K562 (cell line): ENCODE results near the gene GNA15. TPM values are rescaled to one million over a fixed set of nuclear protein-coding genes. Genes with fewer than 3 reads are reported as not detected.

ENCODE experiments used
- ATAC-seq: fragments of 200-7000 bp; cut with Tn5 transposase; 3 replicates; pipeline ENCODE4 v1.9.1; 2020; ENCODE audit warnings: moderate library complexity
- BruUV-seq: library from RNA; stranded (reverse); fragments of 400-500 nt; replicated peaks from 2 replicates; lab custom pipeline; 2021; lab: Mats Ljungman, UMichigan
- CTCF ChIA-PET: fragments of 300-600 bp; formaldehyde crosslinking; extraction: SDS; loops from one replicate; lab custom pipeline; 2021; ENCODE audit warnings: low intra/inter-chr PET ratio; lab: Yijun Ruan, JAX
- POLR2A ChIA-PET: fragments of 300-600, 350-650 bp; sonication (Branson Sonifier 250); formaldehyde crosslinking; extraction: SDS; loops from one replicate; lab custom pipeline; 2021; ENCODE audit warnings: antibody characterized with exemption, inconsistent platforms; lab: Yijun Ruan, JAX
- DNase-seq, 4 experiments: peaks; one replicate each; pipeline versions ENCODE4 v3.0.0 to v3.0.0-alpha.2; 2011 to 2018; ENCODE audit warnings: low spot score in 3 of 4, mixed read lengths in 3 of 4; ENCODE audit errors: extremely low read depth in 1 of 4
- FAIRE-seq: peaks from 2 replicates; lab custom pipeline; 2011; peaks lifted over from hg19 to GRCh38; lab: Jason Lieb, UNC
- H2AFZ ChIP-seq: 2 replicates; pipeline ENCODE4 v1.6.0; 2011; ENCODE audit warnings: low read depth, low read length, control low read depth, inconsistent platforms
- H3K27ac ChIP-seq: fragments of 200-600 bp; 3 replicates; pipeline ENCODE4 v1.8.0; 2011; ENCODE audit warnings: low read depth, mild to moderate bottlenecking, control low read depth, inconsistent platforms, low read length, moderate library complexity, mixed read lengths; ENCODE audit errors: extremely low read depth
- H3K27me3 ChIP-seq, 2 experiments: fragments of 300-600 bp in 1 of 2; 2 replicates in 1 of 2; 3 replicates in 1 of 2; pipeline versions ENCODE4 v1.6.0 to v1.8.0; 2011; ENCODE audit warnings: inconsistent platforms in 2 of 2, low read length in 2 of 2, mild to moderate bottlenecking in 1 of 2, mixed read lengths in 1 of 2, moderate library complexity in 1 of 2; ENCODE audit not compliant: control insufficient read depth in 2 of 2, insufficient read depth in 2 of 2
- H3K36me3 ChIP-seq: fragments of 300-600 bp; 3 replicates; pipeline ENCODE4 v1.8.0; 2011; ENCODE audit warnings: mild to moderate bottlenecking, low read length, inconsistent platforms; ENCODE audit not compliant: control insufficient read depth, insufficient read depth
- H3K4me1 ChIP-seq, 2 experiments: fragments of 200-600 bp in 1 of 2; replicated peaks in 1 of 2; 2 replicates in 1 of 2; 3 replicates in 1 of 2; pipeline versions ENCODE4 v1.5.1 to v1.8.0; 2011; ENCODE audit warnings: inconsistent platforms in 2 of 2, low read length in 2 of 2, mild to moderate bottlenecking in 1 of 2, mixed read lengths in 1 of 2, moderate library complexity in 1 of 2; ENCODE audit not compliant: control insufficient read depth in 2 of 2, insufficient read depth in 2 of 2
- H3K4me2 ChIP-seq: 2 replicates; pipeline ENCODE4 v1.6.1; 2011; ENCODE audit warnings: low read length, control low read depth, inconsistent platforms, mixed read lengths; ENCODE audit not compliant: insufficient read depth
- H3K4me3 ChIP-seq: fragments of 200-600 bp; sonication (generic), shearing (Covaris generic); 2 replicates; pipeline ENCODE4 v1.5.1; 2016; ENCODE audit warnings: control low read depth, inconsistent platforms
- H3K79me2 ChIP-seq: fragments of 200-600 bp; 3 replicates; pipeline ENCODE4 v1.8.0; 2011; ENCODE audit warnings: low read length, inconsistent platforms; ENCODE audit not compliant: control insufficient read depth, insufficient read depth
- H3K9ac ChIP-seq, 2 experiments: 2 replicates each; pipeline versions ENCODE4 v1.6.0 to v1.6.1; 2011; ENCODE audit warnings: low read depth in 2 of 2, low read length in 2 of 2, control low read depth in 1 of 2, inconsistent platforms in 1 of 2, mild to moderate bottlenecking in 1 of 2, mixed read lengths in 1 of 2; ENCODE audit not compliant: insufficient read depth in 1 of 2
- H3K9me1 ChIP-seq: one replicate; pipeline ENCODE4 v1.6.0; 2011; ENCODE audit warnings: inconsistent platforms, mild to moderate bottlenecking, low read length, moderate library complexity; ENCODE audit not compliant: control insufficient read depth, insufficient read depth
- H3K9me3 ChIP-seq: replicated peaks from 2 replicates; pipeline ENCODE4 v1.5.1; 2011; ENCODE audit warnings: low read depth, low read length, inconsistent platforms; ENCODE audit not compliant: control insufficient read depth, insufficient read depth
- H4K20me1 ChIP-seq: replicated peaks from 2 replicates; pipeline ENCODE4 v1.6.1; 2011; ENCODE audit warnings: low read length, inconsistent platforms, mixed read lengths; ENCODE audit not compliant: control insufficient read depth, insufficient read depth
- CAMTA2 ChIP-seq: fragments of 250-450 bp; sonication (Bioruptor Pico); conservative IDR thresholded peaks from 2 replicates; pipeline ENCODE4 v1.5.1; 2022
- ELF4 ChIP-seq: fragments of 450-650 bp; formaldehyde crosslinking; IDR thresholded peaks from 2 replicates; pipeline ENCODE4 v1.4.0; 2022; ENCODE audit warnings: missing genetic modification characterization
- HNRNPK ChIP-seq: fragments of 200-400 bp; formaldehyde crosslinking; IDR thresholded peaks from one replicate; pipeline ENCODE4 v1.6.1; 2018; ENCODE audit warnings: mild to moderate bottlenecking, low read depth, low read length; ENCODE audit not compliant: poor library complexity, severe bottlenecking
- NFE2 ChIP-seq: IDR thresholded peaks from 2 replicates; pipeline ENCODE4 v1.6.1; 2014; ENCODE audit warnings: antibody characterized with exemption, low read depth
- PHF20 ChIP-seq: fragments of 450-650 bp; IDR thresholded peaks from 2 replicates; pipeline ENCODE4 v1.6.1; 2018; ENCODE audit not compliant: partially characterized antibody
- PTBP1 ChIP-seq: fragments of 200-400 bp; formaldehyde crosslinking; IDR thresholded peaks from 2 replicates; pipeline ENCODE4 v1.6.1; 2017; ENCODE audit warnings: low read depth, low read length
- RBBP5 ChIP-seq: fragments of 200-600 bp; sonication (generic); IDR thresholded peaks from 2 replicates; pipeline ENCODE4 v1.6.1; 2012; ENCODE audit warnings: borderline replicate concordance, mild to moderate bottlenecking, low read length, control low read depth, inconsistent platforms; ENCODE audit not compliant: insufficient read depth, poor library complexity, severe bottlenecking
- ZNF407 ChIP-seq: fragments of 450-650 bp; IDR thresholded peaks from 2 replicates; pipeline ENCODE4 v1.6.1; 2016; ENCODE audit warnings: low read depth
- WGBS: fragments of 100-300 bp; shearing (Covaris generic); methylation state at CpG from one replicate; pipeline ENCODE4 v1.1.6; 2016; ENCODE audit warnings: low coverage, mixed read lengths; ENCODE audit not compliant: insufficient coverage; ENCODE audit errors: missing lambda C conversion rate; 5-methylcytosine and 5-hydroxymethylcytosine counted together
- in situ Hi-C: fragments of 300-500 bp; cut with MboI; formaldehyde crosslinking; loops from 4 replicates; pipeline ENCODE4 v1.15.0; 2018; ENCODE audit warnings: inconsistent platforms, mixed read lengths
- intact Hi-C: fragments of 100-400 bp; cut with micrococcal nuclease; formaldehyde crosslinking; loops from 2 replicates; pipeline ENCODE4 v1.14.2; 2022
- polyA plus RNA-seq, 8 experiments: library from polyadenylated mRNA; depleted of rRNA in 4 of 8; stranded (reverse) in 5 of 8; unstranded in 3 of 8; fragments of >200 nt; fragmentation: Nextera tagmentation in 2 of 8; fragmentation: Illumina TruSeq in 1 of 8; extraction: Ambion mirVana in 2 of 8; extraction: Trizol in 1 of 8; gene quantifications; 2 replicates each; pipeline versions ENCODE4 v1.2.1 to v1.2.3, GENCODE V29; 2011 to 2014; ENCODE audit warnings: inconsistent platforms in 1 of 8, missing spikeins in 1 of 8
- total RNA-seq, 7 experiments: library from RNA; depleted of rRNA in 6 of 7; stranded (reverse); fragments of >200 nt in 6 of 7; fragmentation: Illumina TruSeq in 2 of 7; extraction: Trizol in 2 of 7; gene quantifications; 2 replicates each; pipeline versions ENCODE4 v1.2.1 to v1.2.3, GENCODE V29; 2011 to 2021; ENCODE audit warnings: low replicate concordance in 1 of 7
- TF ChIP-seq, protein P1 (sequence below), 2 experiments: fragments of 250-450 bp in 1 of 2; fragments of 450-650 bp in 1 of 2; sonication (Bioruptor Pico) in 1 of 2; IDR thresholded peaks; 2 replicates each; pipeline versions ENCODE4 v1.6.1 to v1.8.0; 2016 to 2021; ENCODE audit warnings: mild to moderate bottlenecking in 2 of 2, moderate library complexity in 2 of 2, missing compliant biosample characterization in 1 of 2, missing genetic modification characterization in 1 of 2
- TF ChIP-seq, protein P2 (sequence below), 2 experiments: IDR thresholded peaks; 2 replicates each; pipeline ENCODE4 v1.6.1; 2012; ENCODE audit warnings: improper control_type of control experiment in 2 of 2, low read depth in 2 of 2, low read length in 2 of 2, borderline replicate concordance in 1 of 2

The GNA15 gene
- total and polyA plus RNA-seq, 9 of the 15 experiments (the other 6 are each of a cell fraction or from before 2014, with no cell fraction given), result 0.03 to 0.24 (median 0.11) TPM; not detected in 1

GRCh38 chr19:3121396-3121795 lies 14.4 kb upstream of the GNA15 start:
- no TSS peak for BruUV-seq
- POLR2A ChIA-PET, result no interaction called here
- in situ Hi-C loops, result no loop called here
- TF ChIP-seq ELF4 (CRISPR knock-in tag) (no peak), PTBP1 (no peak), NFE2 (no peak), CAMTA2 (CRISPR knock-in tag) (no peak), PHF20 (no peak), HNRNPK (no peak), RBBP5 (no peak), ZNF407 (no peak)
- TF ChIP-seq, protein P1, sequence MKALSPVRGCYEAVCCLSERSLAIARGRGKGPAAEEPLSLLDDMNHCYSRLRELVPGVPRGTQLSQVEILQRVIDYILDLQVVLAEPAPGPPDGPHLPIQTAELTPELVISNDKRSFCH (CRISPR knock-in tag; IDR thresholded peaks at IDR 0.05), result no peak
- TF ChIP-seq, protein P1 (tag; IDR thresholded peaks at IDR 0.05), result no peak
- TF ChIP-seq, protein P2, sequence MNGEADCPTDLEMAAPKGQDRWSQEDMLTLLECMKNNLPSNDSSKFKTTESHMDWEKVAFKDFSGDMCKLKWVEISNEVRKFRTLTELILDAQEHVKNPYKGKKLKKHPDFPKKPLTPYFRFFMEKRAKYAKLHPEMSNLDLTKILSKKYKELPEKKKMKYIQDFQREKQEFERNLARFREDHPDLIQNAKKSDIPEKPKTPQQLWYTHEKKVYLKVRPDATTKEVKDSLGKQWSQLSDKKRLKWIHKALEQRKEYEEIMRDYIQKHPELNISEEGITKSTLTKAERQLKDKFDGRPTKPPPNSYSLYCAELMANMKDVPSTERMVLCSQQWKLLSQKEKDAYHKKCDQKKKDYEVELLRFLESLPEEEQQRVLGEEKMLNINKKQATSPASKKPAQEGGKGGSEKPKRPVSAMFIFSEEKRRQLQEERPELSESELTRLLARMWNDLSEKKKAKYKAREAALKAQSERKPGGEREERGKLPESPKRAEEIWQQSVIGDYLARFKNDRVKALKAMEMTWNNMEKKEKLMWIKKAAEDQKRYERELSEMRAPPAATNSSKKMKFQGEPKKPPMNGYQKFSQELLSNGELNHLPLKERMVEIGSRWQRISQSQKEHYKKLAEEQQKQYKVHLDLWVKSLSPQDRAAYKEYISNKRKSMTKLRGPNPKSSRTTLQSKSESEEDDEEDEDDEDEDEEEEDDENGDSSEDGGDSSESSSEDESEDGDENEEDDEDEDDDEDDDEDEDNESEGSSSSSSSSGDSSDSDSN (IDR thresholded peaks at IDR 0.05; ENCODE audit: borderline replicate concordance in 1 of 2, low read depth in 2 of 2, low read length in 2 of 2), result no peak

More at GRCh38 chr19:3121396-3121795, 14.4 kb upstream of the GNA15 start:
- no peak overlapping the region for H2AFZ ChIP-seq
- intact Hi-C loops, result no loop called here
- no peaks in the 10 kb centered on the region for H3K9me3 ChIP-seq
- peaks cover 19% of the 10 kb centered on the region; the same call in 1 of the 3 replicates for H3K36me3 ChIP-seq
- H3K79me2 ChIP-seq, result no peaks in the 10 kb centered on the region
- peaks cover 0 to 42% of the 10 kb centered on the region in 2 experiments; a peak in 2 of 5 replicates for H3K4me1 ChIP-seq
- no peak overlapping the region for H3K4me2 ChIP-seq
- 84% methylated on average over 8 of the region's 22 CpGs for WGBS
- H3K9ac ChIP-seq, result no peak overlapping the region
- no peak overlapping the region for H3K27ac ChIP-seq
- no peaks in the 10 kb centered on the region for H3K27me3 ChIP-seq
- no peak for ATAC-seq
- CTCF ChIA-PET, result no interaction called here
- DNase-seq, result no peak
- H3K4me3 ChIP-seq, result no peak overlapping the region
- FAIRE-seq, result no peak
- H4K20me1 ChIP-seq, result no peaks in the 10 kb centered on the region
- no peaks in the 10 kb centered on the region for H3K9me1 ChIP-seq
